Testis (tissue), 3 donors: Measurements from ENCODE around the gene SNX2. TPM values are rescaled to one million over a fixed set of nuclear protein-coding genes. Genes with fewer than 3 reads are reported as not detected.

Experiments
- DNase-seq: peaks from one replicate; pipeline ENCODE4 v3.0.0-alpha.2; 2019
- H3K27ac ChIP-seq, 2 donors: fragments of 200-600 bp; sonication (generic); one replicate each; pipeline ENCODE4 v1.5.1; 2019
- H3K27me3 ChIP-seq: fragments of 200-600 bp; sonication (generic); one replicate; pipeline ENCODE4 v1.5.1; 2019
- H3K36me3 ChIP-seq: fragments of 200-600 bp; sonication (generic); one replicate; pipeline ENCODE4 v1.5.1; 2017; ENCODE audit warnings: low read depth; ENCODE audit errors: missing control alignments
- H3K4me1 ChIP-seq: fragments of 200-600 bp; sonication (generic); one replicate; pipeline ENCODE4 v1.5.1; 2019
- H3K4me3 ChIP-seq, 2 donors: fragments of 200-600 bp; sonication (generic); one replicate each; pipeline ENCODE4 v1.5.1; 2017 to 2019
- H3K9me3 ChIP-seq: fragments of 200-600 bp; sonication (generic); one replicate; pipeline ENCODE4 v1.5.1; 2017
- POLR2A ChIP-seq: fragments of 450-650 bp; IDR thresholded peaks from one replicate; pipeline ENCODE4 v1.6.1; 2017; ENCODE audit warnings: antibody characterized with exemption, mild to moderate bottlenecking, moderate library complexity
- WGBS, 2 donors: methylation state at CpG; one replicate each; pipeline ENCODE4 v1.1.5; 2018; 5-methylcytosine and 5-hydroxymethylcytosine counted together
- intact Hi-C: fragments of 100-400 bp; cut with DNase I; formaldehyde crosslinking; loops from one replicate; pipeline ENCODE4 v1.15.1; 2023; ENCODE audit warnings: low total_unique reads
- polyA plus RNA-seq: library from polyadenylated mRNA; stranded (reverse); fragments of 350-450 nt; fragmentation: Illumina TruSeq; extraction: RNeasy Lipid Tissue Mini Kit (QIAGEN cat#74804); gene quantifications from one replicate; pipeline ENCODE4 v1.2.3, GENCODE V29; 2014; ENCODE audit warnings: low read depth, low replicate concordance; ENCODE audit not compliant: insufficient read depth
- total RNA-seq, 2 donors: library from RNA; depleted of rRNA; stranded (reverse); fragments of >200 nt; gene quantifications; one replicate each; pipeline ENCODE4 v1.2.3, GENCODE V29; 2016
- TF ChIP-seq, protein P1 (sequence below), 3 experiments: fragments of 450-650 bp in 2 of 3; fragments of 200-600 bp in 1 of 3; sonication (generic) in 1 of 3; IDR thresholded peaks; one replicate each; pipeline ENCODE4 v1.5.1; 2016 to 2019; ENCODE audit warnings: antibody characterized with exemption in 3 of 3, mild to moderate bottlenecking in 2 of 3, moderate library complexity in 1 of 3

The SNX2 gene
- total and polyA plus RNA-seq, 3 donors from 2014 or later = 38.5 to 59.5 (median 48.4) TPM

GRCh38 chr5:122738088-122738487 is 36.8 kb upstream of the SNX2 start:
- Histone ChIP-seq H3K4me3 (no peak overlapping the region), H3K27ac (peak overlapping the region in 1 of 2 donors; percentile 57), H3K36me3 (no peaks in the 10 kb centered on the region), H3K4me1 (peaks cover 16% of the 10 kb centered on the region), H3K27me3 (no peaks in the 10 kb centered on the region), H3K9me3 (no peaks in the 10 kb centered on the region)
- no peak for TF ChIP-seq POLR2A
- TF ChIP-seq, protein P1, sequence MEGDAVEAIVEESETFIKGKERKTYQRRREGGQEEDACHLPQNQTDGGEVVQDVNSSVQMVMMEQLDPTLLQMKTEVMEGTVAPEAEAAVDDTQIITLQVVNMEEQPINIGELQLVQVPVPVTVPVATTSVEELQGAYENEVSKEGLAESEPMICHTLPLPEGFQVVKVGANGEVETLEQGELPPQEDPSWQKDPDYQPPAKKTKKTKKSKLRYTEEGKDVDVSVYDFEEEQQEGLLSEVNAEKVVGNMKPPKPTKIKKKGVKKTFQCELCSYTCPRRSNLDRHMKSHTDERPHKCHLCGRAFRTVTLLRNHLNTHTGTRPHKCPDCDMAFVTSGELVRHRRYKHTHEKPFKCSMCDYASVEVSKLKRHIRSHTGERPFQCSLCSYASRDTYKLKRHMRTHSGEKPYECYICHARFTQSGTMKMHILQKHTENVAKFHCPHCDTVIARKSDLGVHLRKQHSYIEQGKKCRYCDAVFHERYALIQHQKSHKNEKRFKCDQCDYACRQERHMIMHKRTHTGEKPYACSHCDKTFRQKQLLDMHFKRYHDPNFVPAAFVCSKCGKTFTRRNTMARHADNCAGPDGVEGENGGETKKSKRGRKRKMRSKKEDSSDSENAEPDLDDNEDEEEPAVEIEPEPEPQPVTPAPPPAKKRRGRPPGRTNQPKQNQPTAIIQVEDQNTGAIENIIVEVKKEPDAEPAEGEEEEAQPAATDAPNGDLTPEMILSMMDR (IDR thresholded peaks at IDR 0.05) = no peak
- intact Hi-C loops = no loop called here
- DNase-seq = no peak

DNA sequence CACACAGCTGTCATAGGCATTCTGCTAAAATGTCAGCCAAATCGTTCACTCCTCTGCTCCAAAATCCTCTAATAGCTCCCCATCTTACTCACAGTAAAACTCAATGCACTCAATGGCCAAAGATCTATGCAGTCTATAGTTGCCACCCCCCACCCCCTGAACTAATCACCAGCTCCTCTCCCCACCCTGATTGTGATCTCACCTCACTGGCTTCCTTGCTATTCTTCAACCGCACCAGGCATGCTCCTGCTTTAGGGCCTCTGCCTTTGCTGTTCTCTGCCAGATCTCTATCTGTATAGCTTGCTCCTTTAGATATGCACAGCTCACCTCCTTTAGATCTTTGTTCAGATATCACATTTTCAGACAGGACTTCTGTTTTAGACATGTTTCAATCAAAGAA is 33.2 kb upstream of the SNX2 start:
- Histone ChIP-seq H3K9me3 (no peaks in the 10 kb centered on the region), H3K27me3 (no peaks in the 10 kb centered on the region), H3K36me3 (no peaks in the 10 kb centered on the region), H3K4me1 (peaks cover 4% of the 10 kb centered on the region), H3K4me3 (no peak overlapping the region), H3K27ac (no peak overlapping the region)
- 75 to 76% methylated on average over 2 of the region's 2 CpGs for WGBS, 2 donors
- intact Hi-C loops = no loop called here
- TF ChIP-seq, protein P1 (IDR thresholded peaks at IDR 0.05) = no peak
- no peak for TF ChIP-seq POLR2A
- DNase-seq = no peak

DNA sequence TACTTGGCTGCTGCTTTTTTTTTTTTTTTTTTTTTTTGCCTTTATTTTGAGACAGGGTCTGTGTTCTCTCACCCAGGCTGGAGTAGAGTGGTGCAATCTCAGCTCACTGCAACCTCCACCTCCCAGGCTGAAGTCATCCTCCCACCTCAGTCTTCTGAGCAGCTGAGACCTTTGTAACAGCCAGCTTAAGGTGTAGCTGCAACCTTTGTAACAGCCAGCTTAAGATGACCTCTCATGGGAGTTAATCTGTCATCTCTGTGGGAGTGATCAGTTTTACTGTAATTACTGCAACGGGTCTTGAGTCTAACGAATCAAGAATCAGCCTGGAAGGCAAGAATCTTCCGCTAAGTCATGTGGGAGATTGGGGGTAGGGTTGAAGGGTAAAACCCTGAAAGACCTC is 31.6 kb upstream of the SNX2 start:
- no peaks in the 10 kb centered on the region for H3K9me3 ChIP-seq
- H3K4me1 ChIP-seq = no peaks in the 10 kb centered on the region
- TF ChIP-seq, protein P1 (IDR thresholded peaks at IDR 0.05) = no peak
- no peak for TF ChIP-seq POLR2A
- H3K27me3 ChIP-seq = no peaks in the 10 kb centered on the region
- WGBS, 2 donors = 56 to 83% methylated on average over 3 of the region's 3 CpGs
- no peak overlapping the region for H3K4me3 ChIP-seq
- no peak overlapping the region for H3K27ac ChIP-seq
- intact Hi-C loops = no loop called here
- H3K36me3 ChIP-seq = no peaks in the 10 kb centered on the region
- no peak for DNase-seq

DNA sequence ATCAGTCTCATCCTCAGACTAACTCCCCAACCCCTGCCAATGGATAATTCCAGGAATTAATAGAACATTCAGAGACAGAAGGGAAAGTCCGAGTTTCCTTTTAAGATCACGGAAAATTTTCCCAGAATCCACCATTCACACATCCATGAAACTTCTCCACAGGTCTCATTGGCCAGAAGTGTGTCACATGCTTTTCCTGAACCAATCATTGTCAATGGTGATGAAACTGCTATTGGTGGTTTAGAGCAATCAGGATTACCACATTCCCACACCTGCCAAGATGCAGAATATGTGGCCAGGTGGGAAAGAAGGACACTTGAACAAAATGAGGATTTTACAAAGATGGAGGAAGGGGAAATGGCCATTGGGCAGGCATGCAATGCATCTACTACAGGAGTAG is 29.3 kb upstream of the SNX2 start:
- Histone ChIP-seq H3K4me3 (no peak overlapping the region), H3K36me3 (no peaks in the 10 kb centered on the region), H3K27me3 (no peaks in the 10 kb centered on the region), H3K9me3 (no peaks in the 10 kb centered on the region), H3K27ac (no peak overlapping the region), H3K4me1 (no peaks in the 10 kb centered on the region)
- 67 to 83% methylated on average over 2 of the region's 2 CpGs for WGBS, 2 donors
- intact Hi-C loops = no loop called here
- TF ChIP-seq POLR2A = no peak
- TF ChIP-seq, protein P1 (IDR thresholded peaks at IDR 0.05) = no peak
- no peak for DNase-seq

DNA sequence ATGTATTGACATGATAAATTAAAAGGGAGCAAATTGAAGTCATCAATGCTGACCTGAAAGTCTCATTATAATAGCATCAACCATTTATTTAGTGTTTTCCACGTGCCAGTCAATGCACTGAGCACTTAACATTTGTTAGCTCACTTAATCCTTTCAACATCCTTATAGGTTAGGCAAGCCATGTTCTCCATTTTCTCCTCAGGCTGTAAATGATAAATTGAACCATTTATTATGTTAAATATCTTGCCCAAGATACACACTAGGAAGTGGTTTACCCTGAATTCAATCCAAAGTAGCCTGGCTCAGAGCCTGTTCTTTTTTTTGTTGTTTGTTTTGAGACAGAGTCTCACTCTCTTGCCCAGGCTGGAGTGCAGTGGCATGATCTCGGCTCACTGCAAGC is 25.0 kb upstream of the SNX2 start:
- Histone ChIP-seq H3K4me3 (no peak overlapping the region), H3K4me1 (no peaks in the 10 kb centered on the region), H3K27me3 (no peaks in the 10 kb centered on the region), H3K9me3 (no peaks in the 10 kb centered on the region), H3K27ac (no peak overlapping the region), H3K36me3 (no peaks in the 10 kb centered on the region)
- TF ChIP-seq POLR2A = no peak
- TF ChIP-seq, protein P1 (IDR thresholded peaks at IDR 0.05) = no peak
- WGBS, 2 donors = 86 to 91% methylated on average over 2 of the region's 2 CpGs
- intact Hi-C loops = no loop called here
- no peak for DNase-seq
